HEK293 (cell line): ENCODE results near the gene MAPKAP1.

Experiments used
- CTCF ChIA-PET: fragments of 350-600 bp; formaldehyde crosslinking; extraction: SDS; loops from one replicate; lab custom pipeline; 2021; ENCODE audit warnings: antibody characterized with exemption; lab: Yijun Ruan, JAX
- POLR2A ChIA-PET: fragments of 300-600 bp; formaldehyde crosslinking; extraction: SDS; loops from one replicate; lab custom pipeline; 2020; ENCODE audit warnings: antibody characterized with exemption, inconsistent platforms; lab: Yijun Ruan, JAX
- H3K27ac ChIP-seq: fragments of 200-500 bp; sonication (Bioruptor generic); 2 replicates; pipeline ENCODE4 v1.5.1; 2014; ENCODE audit warnings: low read depth, low read length, control low read depth, inconsistent platforms; ENCODE audit errors: extremely low read depth
- H3K36me3 ChIP-seq, 2 experiments: fragments of 200-500 bp in 1 of 2; sonication (Bioruptor generic) in 1 of 2; 1 replicate in 1 of 2; 2 replicates in 1 of 2; pipeline ENCODE4 v1.5.1; 2014 to 2017; ENCODE audit warnings: inconsistent platforms in 2 of 2, low read length in 2 of 2; ENCODE audit not compliant: control insufficient read depth in 2 of 2, insufficient read depth in 1 of 2
- H3K4me1 ChIP-seq: fragments of 200-500 bp; sonication (Bioruptor generic); 2 replicates; pipeline ENCODE4 v1.5.1; 2014; ENCODE audit warnings: mild to moderate bottlenecking, low read length, inconsistent platforms; ENCODE audit not compliant: control insufficient read depth, insufficient read depth
- H3K4me3 ChIP-seq: 2 replicates; pipeline ENCODE4 v1.5.1; 2011; ENCODE audit warnings: low read depth, mild to moderate bottlenecking, control low read depth, low read length, moderate library complexity
- H3K9me3 ChIP-seq: fragments of 200-500 bp; sonication (Bioruptor generic); 2 replicates; pipeline ENCODE4 v1.5.1; 2014; ENCODE audit warnings: low read depth, low read length, inconsistent platforms; ENCODE audit not compliant: control insufficient read depth, insufficient read depth
- PRDM10 ChIP-seq: fragments of 450-650 bp; formaldehyde crosslinking; IDR thresholded peaks from 2 replicates; pipeline ENCODE4 v1.5.1; 2016; ENCODE audit warnings: missing biosample characterization, missing genetic modification characterization
- ZBTB26 ChIP-seq: fragments of 450-650 bp; formaldehyde crosslinking; optimal IDR thresholded peaks from 2 replicates; pipeline ENCODE3; 2016; ENCODE audit warnings: missing biosample characterization, mild to moderate bottlenecking, missing genetic modification characterization
- ZNF223 ChIP-seq: fragments of 450-650 bp; formaldehyde crosslinking; IDR thresholded peaks from 2 replicates; pipeline ENCODE4 v1.5.1; 2016; ENCODE audit warnings: missing biosample characterization, missing genetic modification characterization
- ZNF280C ChIP-seq: fragments of 450-650 bp; formaldehyde crosslinking; IDR thresholded peaks from 2 replicates; pipeline ENCODE4 v1.5.1; 2016; ENCODE audit warnings: missing biosample characterization, missing genetic modification characterization
- ZNF292 ChIP-seq: fragments of 450-650 bp; formaldehyde crosslinking; IDR thresholded peaks from 2 replicates; pipeline ENCODE4 v1.5.1; 2016; ENCODE audit warnings: low read depth, missing biosample characterization, missing genetic modification characterization, borderline replicate concordance
- ZNF350 ChIP-seq: fragments of 450-650 bp; formaldehyde crosslinking; IDR thresholded peaks from 2 replicates; pipeline ENCODE4 v1.5.0; 2017; ENCODE audit warnings: missing biosample characterization, mild to moderate bottlenecking, missing genetic modification characterization
- ZNF404 ChIP-seq: fragments of 450-650 bp; formaldehyde crosslinking; IDR thresholded peaks from 2 replicates; pipeline ENCODE4 v1.5.1; 2017; ENCODE audit warnings: missing biosample characterization, missing genetic modification characterization
- ZNF488 ChIP-seq: fragments of 450-650 bp; formaldehyde crosslinking; IDR thresholded peaks from 2 replicates; pipeline ENCODE4 v1.5.1; 2016; ENCODE audit warnings: missing biosample characterization, missing genetic modification characterization
- ZNF544 ChIP-seq: fragments of 450-650 bp; formaldehyde crosslinking; IDR thresholded peaks from 2 replicates; pipeline ENCODE4 v1.5.0; 2017; ENCODE audit warnings: missing biosample characterization, missing genetic modification characterization
- ZNF558 ChIP-seq: fragments of 450-650 bp; formaldehyde crosslinking; IDR thresholded peaks from 2 replicates; pipeline ENCODE4 v1.5.1; 2016; ENCODE audit warnings: missing biosample characterization, missing genetic modification characterization
- ZNF610 ChIP-seq: fragments of 450-650 bp; formaldehyde crosslinking; IDR thresholded peaks from 2 replicates; pipeline ENCODE4 v1.5.1; 2016; ENCODE audit warnings: missing biosample characterization, missing genetic modification characterization, borderline replicate concordance
- ZNF707 ChIP-seq: fragments of 450-650 bp; formaldehyde crosslinking; IDR thresholded peaks from 2 replicates; pipeline ENCODE4 v1.5.1; 2016; ENCODE audit warnings: missing biosample characterization, missing genetic modification characterization
- TF ChIP-seq, protein P1 (sequence below): sonication (generic); formaldehyde crosslinking; IDR thresholded peaks from 2 replicates; pipeline ENCODE4 v1.8.1; 2022; ENCODE audit warnings: mild to moderate bottlenecking, moderate library complexity, missing genetic modification reagents

Gene MAPKAP1

DNA sequence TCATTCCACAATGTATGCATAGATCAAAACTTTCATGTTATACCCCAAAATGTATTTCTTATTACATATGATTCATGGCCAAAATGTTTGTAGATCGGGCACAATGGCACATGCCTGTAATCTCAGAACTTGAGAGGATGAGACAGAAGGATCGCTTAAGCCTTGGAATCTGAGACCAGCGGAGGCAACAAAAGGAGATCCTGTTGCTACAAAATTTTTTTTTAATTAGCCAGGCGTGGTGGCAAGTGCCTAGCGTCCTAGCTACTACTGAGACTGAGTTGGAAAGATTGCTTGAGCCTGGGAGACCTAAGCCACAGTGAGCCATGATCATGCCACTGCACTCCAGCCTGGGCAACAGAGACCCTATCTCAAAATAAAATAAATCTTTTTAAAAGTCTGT is 89.9 kb downstream of the MAPKAP1 start (continued):
- TF ChIP-seq ZNF404 (tag by site-specific recombination) (no peak), ZNF544 (tag by site-specific recombination) (no peak), ZNF223 (tag by site-specific recombination) (no peak), ZNF280C (tag by site-specific recombination) (no peak), ZNF350 (tag by site-specific recombination) (no peak), ZNF610 (tag by site-specific recombination) (no peak), ZNF292 (no peak)
- TF ChIP-seq, protein P1, sequence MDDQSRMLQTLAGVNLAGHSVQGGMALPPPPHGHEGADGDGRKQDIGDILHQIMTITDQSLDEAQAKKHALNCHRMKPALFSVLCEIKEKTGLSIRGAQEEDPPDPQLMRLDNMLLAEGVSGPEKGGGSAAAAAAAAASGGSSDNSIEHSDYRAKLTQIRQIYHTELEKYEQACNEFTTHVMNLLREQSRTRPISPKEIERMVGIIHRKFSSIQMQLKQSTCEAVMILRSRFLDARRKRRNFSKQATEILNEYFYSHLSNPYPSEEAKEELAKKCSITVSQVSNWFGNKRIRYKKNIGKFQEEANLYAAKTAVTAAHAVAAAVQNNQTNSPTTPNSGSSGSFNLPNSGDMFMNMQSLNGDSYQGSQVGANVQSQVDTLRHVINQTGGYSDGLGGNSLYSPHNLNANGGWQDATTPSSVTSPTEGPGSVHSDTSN, result no peak

DNA sequence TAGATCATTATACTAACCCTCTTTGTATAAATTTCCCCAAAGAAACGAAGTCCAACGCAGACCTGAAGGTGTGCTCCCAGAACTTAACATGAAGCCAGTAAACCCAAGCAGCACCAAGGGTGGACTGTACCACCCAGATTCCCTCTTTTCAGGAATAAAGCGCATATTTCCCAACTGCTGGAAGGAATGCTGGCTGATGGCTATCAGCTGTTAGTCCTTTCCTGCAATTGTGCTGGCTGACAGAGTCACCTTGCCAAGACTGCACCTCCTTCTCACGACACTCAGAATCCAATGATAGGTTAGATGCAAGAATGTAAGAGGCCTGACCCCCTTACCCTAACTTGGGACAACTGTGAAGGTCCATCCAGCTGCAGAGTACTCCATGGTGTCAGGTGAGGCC is 93.9 kb downstream of the MAPKAP1 start:
- Histone ChIP-seq H3K4me1 (no peaks in the 10 kb centered on the region), H3K4me3 (no peak overlapping the region), H3K36me3 (no peaks in the 10 kb centered on the region), H3K9me3 (no peaks in the 10 kb centered on the region), H3K27ac (no peak overlapping the region)
- ChIA-PET CTCF (no interaction called here), POLR2A (no interaction called here)
- TF ChIP-seq PRDM10 (peak; percentile 25; the same call in 1 of the 2 replicates), ZNF707 (tag by site-specific recombination) (no peak)

GRCh38 chr9:125612616-125613015 is 94.4 kb downstream of the MAPKAP1 start:
- TF ChIP-seq ZNF488, result no peak
- no peaks in the 10 kb centered on the region for H3K36me3 ChIP-seq
- H3K9me3 ChIP-seq, result no peaks in the 10 kb centered on the region
- POLR2A ChIA-PET, result no interaction called here
- CTCF ChIA-PET, result no interaction called here
- H3K4me3 ChIP-seq, result no peak overlapping the region
- no peak overlapping the region for H3K27ac ChIP-seq
- no peaks in the 10 kb centered on the region for H3K4me1 ChIP-seq

DNA sequence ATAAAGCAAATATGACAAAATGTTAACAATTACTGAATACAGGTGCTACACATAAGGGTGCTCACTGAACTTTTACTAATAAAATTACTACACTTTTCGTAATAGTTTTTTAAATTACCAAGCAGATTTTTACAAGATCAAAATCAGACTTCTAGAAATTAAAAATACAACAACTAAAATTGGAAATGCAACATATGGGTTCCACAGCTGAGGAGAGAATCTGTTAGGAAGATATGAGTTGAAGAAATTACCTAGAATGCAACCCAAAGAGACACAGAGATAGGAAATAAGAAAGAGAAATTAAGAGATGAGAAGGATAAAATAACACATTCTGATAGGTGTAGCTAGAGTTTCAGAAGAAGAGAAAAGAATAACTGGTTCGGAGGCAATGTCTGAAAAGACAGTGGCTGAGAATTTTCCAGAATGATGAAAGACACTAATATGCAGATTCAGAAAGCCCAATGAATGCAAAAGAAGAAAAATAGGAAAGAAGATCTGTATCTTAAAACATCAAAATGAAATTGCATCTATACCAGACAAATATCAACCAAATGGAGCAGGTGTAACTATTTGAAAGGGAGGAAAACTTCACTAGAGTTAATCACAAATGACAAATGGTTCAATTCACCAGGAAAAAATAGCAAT is 95.8 kb downstream of the MAPKAP1 start:
- H3K4me1 ChIP-seq, result no peaks in the 10 kb centered on the region
- H3K9me3 ChIP-seq, result no peaks in the 10 kb centered on the region
- H3K36me3 ChIP-seq, result no peaks in the 10 kb centered on the region
- no peak overlapping the region for H3K4me3 ChIP-seq
- H3K27ac ChIP-seq, result no peak overlapping the region
- CTCF ChIA-PET, result no interaction called here
- POLR2A ChIA-PET, result interaction anchor here (0.5 to 0.6 kb wide), 2 partner anchors 39 to 1221 kb away, joined by 3 read pairs; no protein-coding TSS in a partner anchor
- TF ChIP-seq ZBTB26 (tag by site-specific recombination) (no peak), ZNF558 (tag by site-specific recombination) (peak; percentile 97)
